GM12864 (cell line): ENCODE measurements around the gene C10orf88.

ENCODE experiments used
- DNase-seq: peaks from one replicate; pipeline ENCODE4 v3.0.0-alpha.2; 2011; ENCODE audit warnings: low read depth
- H3K4me3 ChIP-seq: 2 replicates; pipeline ENCODE4 v1.5.1; 2011; ENCODE audit warnings: mild to moderate bottlenecking, low read depth, low read length, control low read depth
- TF ChIP-seq, protein P1 (sequence below): IDR thresholded peaks from 2 replicates; pipeline ENCODE4 v1.5.1; 2011; ENCODE audit warnings: low read depth, mild to moderate bottlenecking, moderate library complexity, low read length, control low read depth, inconsistent platforms; ENCODE audit errors: missing control alignments

C10orf88 gene

GRCh38 chr10:122953902-122954730 is at the start of gene C10orf88:
Gene C10orf88, minus strand, starts transcription at chr10:122954227. Its CDS starts 49 bp downstream, at chr10:122954178.
- peak within 1 kb of the TSS; percentile 81 for H3K4me3 ChIP-seq
- peak; percentile 98 for DNase-seq
- TF ChIP-seq, protein P1, sequence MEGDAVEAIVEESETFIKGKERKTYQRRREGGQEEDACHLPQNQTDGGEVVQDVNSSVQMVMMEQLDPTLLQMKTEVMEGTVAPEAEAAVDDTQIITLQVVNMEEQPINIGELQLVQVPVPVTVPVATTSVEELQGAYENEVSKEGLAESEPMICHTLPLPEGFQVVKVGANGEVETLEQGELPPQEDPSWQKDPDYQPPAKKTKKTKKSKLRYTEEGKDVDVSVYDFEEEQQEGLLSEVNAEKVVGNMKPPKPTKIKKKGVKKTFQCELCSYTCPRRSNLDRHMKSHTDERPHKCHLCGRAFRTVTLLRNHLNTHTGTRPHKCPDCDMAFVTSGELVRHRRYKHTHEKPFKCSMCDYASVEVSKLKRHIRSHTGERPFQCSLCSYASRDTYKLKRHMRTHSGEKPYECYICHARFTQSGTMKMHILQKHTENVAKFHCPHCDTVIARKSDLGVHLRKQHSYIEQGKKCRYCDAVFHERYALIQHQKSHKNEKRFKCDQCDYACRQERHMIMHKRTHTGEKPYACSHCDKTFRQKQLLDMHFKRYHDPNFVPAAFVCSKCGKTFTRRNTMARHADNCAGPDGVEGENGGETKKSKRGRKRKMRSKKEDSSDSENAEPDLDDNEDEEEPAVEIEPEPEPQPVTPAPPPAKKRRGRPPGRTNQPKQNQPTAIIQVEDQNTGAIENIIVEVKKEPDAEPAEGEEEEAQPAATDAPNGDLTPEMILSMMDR = no peak

- TF ChIP-seq, protein P1 = no peak
- no peak overlapping the region for H3K4me3 ChIP-seq
- no peak for DNase-seq
Observed at GRCh38 chr10:123001370-123001769, 47.3 kb upstream of the C10orf88 start.

DNA sequence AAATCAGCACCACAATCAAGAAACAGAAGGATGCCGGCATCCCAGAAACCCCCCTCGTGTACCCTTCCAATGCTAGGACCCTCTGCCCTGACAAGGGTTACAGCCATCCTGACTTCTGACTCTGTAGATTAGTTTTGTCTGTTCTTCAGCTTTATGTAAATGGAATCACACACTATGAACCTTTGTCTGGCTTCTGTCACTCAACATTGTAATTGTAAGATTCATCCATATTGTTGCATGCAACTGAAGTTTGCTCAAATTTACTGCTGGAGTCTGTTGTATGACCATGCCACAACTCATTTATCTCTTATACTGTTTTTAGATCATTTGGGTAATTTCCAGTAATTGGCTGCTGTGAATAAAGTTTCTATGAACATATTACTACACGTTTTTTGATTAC is 46.1 kb upstream of the C10orf88 start:
- TF ChIP-seq, protein P1 = no peak
- DNase-seq = no peak
- H3K4me3 ChIP-seq = no peak overlapping the region

GRCh38 chr10:122999347-122999746 is 45.3 kb upstream of the C10orf88 start:
- TF ChIP-seq, protein P1 = no peak
- DNase-seq = no peak
- no peak overlapping the region for H3K4me3 ChIP-seq

DNA sequence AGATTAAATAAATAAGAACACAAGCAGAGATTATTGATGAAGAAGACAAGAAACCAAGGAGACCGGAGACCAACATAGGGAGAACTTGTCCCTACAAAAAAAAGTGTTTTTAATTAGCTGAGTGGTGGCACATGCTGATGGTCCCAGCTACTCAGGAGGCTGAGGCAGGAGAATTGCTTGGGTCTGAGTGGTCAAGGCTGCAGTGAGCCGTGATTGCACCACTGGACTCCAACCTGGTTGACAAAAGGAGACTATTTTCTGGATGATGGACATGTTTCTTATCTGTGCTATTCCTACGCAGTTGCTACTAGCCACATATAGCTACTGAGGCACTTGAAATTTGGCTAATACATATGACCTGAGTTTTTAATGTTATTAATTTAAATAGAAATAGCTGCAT is 44.9 kb upstream of the C10orf88 start:
- no peak overlapping the region for H3K4me3 ChIP-seq
- DNase-seq = no peak
- TF ChIP-seq, protein P1 = no peak

- TF ChIP-seq, protein P1 = no peak
- no peak overlapping the region; the same call in 1 of the 2 replicates for H3K4me3 ChIP-seq
- DNase-seq = no peak
Observed at GRCh38 chr10:122998360-122998917, 44.4 kb upstream of the C10orf88 start.
